AG08395 (cell line): ENCODE results near the gene MSH3.
"Not testable (repeated sequence)": the region's sequence is repeated elsewhere in the genome, so short reads cannot be mapped to it uniquely, and the experiment has no call there.

Source experiments
- DNase-seq: peaks from one replicate; pipeline ENCODE4 v3.0.0; 2012; ENCODE audit warnings: mixed read lengths, low spot score

MSH3 gene

DNA sequence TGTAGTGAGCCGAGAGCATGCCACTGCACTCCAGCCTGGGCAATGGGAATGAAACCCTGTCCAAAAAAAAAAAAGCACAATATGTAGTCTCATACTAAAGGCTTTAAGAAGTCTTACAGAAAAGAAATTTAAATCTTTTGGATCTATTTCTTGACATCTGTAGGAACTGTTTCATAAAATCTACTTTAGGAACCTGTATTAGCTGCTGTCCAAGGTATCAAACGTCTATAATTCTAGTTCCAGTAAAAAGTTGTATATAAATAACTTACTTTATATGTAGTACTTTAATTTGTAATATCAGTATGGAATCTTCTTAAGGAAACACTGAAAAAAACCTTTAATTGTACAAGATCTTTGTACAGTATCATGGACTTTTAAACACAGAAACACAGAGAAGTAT is 199.0 kb downstream of the MSH3 start:
- no peak for DNase-seq

- no peak for DNase-seq
Observed at GRCh38 chr5:80854583-80854982, 200.1 kb downstream of the MSH3 start.

DNA sequence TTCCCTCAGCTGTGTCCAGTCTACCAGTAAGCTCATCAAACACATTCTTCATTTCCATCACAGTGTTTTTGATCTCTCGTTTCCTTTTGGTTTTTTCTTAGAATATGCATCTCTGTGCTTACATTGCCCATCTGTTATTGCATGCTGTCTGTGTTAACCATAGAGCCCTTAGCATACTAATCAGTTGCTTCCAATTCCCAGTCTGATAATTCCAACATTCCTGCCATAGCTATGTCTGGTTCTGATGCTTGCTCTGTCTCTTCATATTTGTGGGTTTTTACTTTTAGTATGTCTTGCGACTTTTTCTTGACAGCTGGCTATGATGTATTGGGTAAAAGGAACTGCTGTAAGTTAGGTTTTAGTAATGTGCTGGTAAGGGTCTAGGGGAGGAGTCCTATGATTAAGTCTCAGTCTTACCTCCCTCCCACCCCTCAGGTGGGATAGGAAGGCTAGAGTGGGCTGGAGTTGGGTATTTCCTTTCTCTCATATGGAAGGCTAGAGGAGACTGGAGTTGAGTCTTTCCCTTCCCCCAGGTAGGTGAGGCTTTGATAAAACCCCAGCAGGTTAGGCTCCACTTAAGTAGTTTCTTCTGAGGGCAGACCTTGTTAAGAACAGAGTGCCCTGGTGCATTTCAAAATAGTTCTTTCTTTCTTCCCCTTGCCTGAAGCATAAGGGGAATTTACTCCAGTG is 206.6 kb downstream of the MSH3 start:
- peak; percentile 36 for DNase-seq

- DNase-seq, result no peak
Observed at GRCh38 chr5:80863708-80864107, 209.3 kb downstream of the MSH3 start.

DNA sequence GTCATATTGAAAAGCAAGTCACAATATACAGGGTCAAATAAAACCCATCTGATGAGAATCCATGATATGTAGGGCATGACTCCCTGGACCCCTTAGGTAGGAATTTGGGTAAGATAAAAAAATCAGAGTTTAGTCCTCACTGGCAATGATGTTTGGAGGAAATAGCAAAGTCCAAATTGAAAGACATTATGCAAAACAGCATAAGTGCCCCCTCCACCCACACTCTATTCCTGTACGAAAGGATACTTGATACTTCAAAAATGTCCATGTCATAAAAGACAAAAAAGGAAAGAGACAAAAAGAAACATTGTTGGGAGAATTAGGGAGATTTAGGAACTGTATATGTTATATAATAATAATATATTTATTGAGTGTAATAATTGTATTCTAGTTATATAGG is 209.7 kb downstream of the MSH3 start:
- no peak for DNase-seq

- no peak for DNase-seq
Observed at GRCh38 chr5:80864706-80865435, 210.4 kb downstream of the MSH3 start.

DNA sequence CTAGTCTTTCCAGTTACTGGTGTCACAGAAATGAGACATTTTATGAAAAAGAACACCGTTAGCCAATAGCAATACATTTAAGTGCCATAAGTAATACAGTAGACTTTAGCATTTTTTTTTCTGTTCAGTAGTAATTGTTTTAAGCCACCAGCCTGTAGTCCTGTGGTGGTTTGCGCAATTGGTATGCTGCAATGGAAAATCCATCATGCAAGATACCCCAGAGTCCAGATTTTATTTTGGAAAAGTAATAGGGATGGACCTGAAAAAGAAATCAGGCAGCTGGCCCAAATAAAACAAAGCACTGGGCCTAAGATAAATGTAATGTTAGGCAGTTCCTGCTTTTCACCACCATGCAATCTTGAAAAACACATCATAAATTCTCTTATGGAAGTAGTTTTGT is 211.1 kb downstream of the MSH3 start:
- no peak for DNase-seq

DNA sequence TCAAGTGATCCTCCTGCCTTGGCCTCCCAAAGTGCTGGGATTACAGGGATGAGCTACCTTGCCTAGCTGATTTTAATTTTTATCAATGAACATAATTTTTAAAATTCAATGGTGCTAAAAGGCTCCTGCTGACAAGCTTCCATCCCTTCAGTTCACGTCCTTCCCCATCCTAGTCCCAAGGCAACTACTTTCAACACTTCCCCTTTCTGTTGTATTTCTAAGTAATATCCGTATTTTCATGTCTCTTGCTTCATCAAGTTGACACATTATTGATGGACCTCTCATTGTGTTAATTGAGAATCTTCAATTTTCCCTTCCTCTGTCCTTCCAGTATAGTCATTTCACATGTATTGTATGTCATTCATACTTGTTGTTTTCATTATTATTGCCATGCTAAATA is 211.9 kb downstream of the MSH3 start:
- no peak for DNase-seq

GRCh38 chr5:80867233-80867632 is 212.8 kb downstream of the MSH3 start:
- DNase-seq, result peak; percentile 12

DNA sequence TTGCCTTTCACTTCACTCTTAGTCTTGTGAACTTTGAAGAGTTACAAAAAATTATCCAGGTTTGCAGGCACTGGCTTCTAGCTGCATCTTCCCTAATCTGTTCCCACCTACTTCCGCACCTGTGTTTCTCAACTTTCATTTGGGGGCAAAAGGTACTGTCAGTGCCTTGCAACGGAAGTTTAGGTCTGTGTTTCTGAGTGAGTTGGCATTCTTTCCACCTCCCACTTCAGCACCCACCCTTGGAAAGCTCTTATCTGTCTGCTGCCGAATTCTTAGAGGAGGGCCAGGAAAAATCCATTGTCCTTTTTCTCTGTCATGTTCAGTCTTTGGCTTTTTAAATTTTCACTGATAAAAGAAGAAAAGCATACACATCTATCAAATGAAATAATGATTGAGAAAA is 216.0 kb downstream of the MSH3 start:
- DNase-seq, result no peak

- no peak for DNase-seq
Observed at GRCh38 chr5:80871541-80871961, 217.1 kb downstream of the MSH3 start.

DNA sequence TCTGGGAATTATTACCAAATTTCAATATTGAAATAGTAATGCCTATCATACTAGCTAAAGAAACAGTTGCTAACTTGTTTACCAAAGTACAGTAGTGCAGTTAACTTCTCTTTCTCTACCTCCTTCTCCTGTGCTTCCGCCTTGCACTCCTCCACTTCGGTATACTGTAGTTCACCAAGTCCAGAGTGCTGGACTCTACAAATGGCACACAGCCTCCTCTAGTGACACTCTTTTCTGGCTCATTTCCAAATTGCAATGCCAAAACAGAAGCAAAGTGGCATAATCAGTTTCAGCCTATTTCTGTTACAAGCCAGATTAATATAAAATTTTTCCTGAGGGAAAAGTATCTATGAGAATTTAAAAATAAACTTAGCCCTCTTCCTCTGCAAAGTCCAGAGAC is 219.7 kb downstream of the MSH3 start:
- no peak for DNase-seq

- no peak for DNase-seq
Observed at GRCh38 chr5:80877592-80877991, 223.1 kb downstream of the MSH3 start.

DNA sequence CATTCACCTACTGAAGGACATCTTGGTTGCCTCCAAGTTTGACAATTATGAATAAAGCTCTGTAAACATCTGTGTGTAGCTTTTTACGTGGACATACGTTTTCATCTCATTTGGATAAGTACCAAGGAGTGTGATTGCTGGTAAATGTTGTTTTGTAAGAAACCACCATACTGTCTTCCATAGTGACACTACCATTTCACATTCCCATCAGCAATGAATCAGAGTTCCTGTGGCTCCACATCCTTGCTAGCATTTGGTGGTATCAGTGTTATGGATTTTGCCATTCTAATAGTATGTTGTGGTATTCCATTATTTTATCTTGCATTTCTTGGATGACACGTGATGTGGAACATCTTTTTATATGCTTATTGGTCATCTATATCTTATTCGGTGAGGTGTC is 227.3 kb downstream of the MSH3 start:
- DNase-seq, result no peak

- DNase-seq, result not testable (repeated sequence)
Observed at GRCh38 chr5:80883390-80883789, 228.9 kb downstream of the MSH3 start.

- no peak for DNase-seq
Observed at GRCh38 chr5:80884086-80884813, 229.8 kb downstream of the MSH3 start.

- DNase-seq, result no peak
Observed at GRCh38 chr5:80884929-80885328, 230.5 kb downstream of the MSH3 start.

- no peak for DNase-seq
Observed at GRCh38 chr5:80885396-80886000, 231.0 kb downstream of the MSH3 start.

- DNase-seq, result no peak
Observed at GRCh38 chr5:80894083-80894482, 239.6 kb downstream of the MSH3 start.

DNA sequence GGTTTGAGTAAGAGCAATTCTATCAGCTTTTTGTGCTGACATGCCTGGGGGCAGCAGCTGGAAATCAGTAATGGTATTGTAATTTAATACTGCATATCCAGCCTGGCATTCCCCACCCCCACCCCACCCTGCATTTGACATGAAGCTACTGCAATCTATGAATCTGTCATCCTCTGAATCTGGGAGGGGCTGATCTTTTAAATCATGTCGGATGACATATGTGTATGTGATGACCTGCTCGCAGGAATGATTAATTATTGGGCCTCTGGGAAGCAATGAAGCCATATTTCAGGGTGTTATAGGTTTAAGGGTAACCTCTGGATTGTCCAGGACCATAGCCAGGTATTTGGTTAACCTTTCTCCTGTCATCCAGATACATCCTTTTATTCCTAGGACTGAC is 241.1 kb downstream of the MSH3 start:
- DNase-seq, result no peak

DNA sequence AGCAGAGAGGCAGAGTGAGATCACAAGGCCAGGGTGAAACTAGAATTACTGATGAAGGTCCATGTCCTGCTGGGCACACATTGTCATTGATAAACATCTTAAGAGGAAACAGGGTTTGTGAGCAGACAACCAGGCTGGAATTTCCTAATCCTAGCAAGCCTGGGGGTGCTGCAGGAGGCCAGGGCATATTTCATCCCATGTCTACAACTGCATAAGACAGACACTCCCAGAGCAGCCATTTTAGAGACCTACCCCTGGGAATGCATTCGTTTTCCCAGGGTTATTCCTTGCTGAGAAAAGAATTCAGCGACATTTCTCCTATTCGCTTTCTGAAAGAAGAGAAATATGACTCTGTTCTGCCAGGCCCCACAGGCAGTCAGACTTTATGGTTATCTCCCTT is 248.2 kb downstream of the MSH3 start:
- DNase-seq, result not testable (repeated sequence)

DNA sequence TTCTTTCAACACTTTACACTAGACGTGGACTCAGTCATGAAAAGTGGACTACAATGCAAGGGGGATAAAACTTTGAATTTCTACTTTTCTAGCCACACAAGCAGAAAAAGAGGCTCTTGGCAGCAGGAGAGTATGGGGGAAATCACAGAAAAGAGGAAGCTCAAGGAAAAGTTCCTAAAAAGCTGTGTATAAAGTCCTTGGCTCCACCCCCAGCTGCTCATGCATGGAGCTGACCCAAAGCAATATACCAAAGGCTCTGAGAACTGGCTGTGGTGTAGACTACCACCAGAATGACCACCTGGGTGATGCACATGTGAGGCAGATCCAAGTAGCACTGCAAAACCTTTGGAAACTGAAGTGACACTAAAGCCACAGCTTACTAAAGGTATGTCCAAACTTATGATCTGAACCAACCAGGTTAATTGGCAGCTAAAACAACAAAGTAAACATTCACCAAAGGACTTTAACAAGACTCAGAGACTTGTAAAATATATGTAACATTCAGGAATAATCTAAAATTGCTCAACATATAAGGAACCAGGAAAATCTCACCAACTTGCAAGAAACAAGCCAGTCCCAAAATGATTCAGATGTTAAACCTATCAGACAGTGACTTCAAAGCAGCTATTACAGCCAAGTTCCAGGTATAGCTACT is 250.2 kb downstream of the MSH3 start:
- no peak for DNase-seq
